CD4-positive, alpha-beta T cell (primary cell): Measurements from ENCODE around the gene ASXL3. TPM values are rescaled to one million over a fixed set of nuclear protein-coding genes. Genes with fewer than 3 reads are reported as not detected.

ENCODE experiments used
- ATAC-seq: fragments of 200-7000 bp; cut with Tn5 transposase; one replicate; pipeline ENCODE4 v1.10.0; 2022; ENCODE audit warnings: mild to moderate bottlenecking; ENCODE audit not compliant: poor library complexity
- CTCF ChIA-PET: fragments of 350-600 bp; sonication (Branson Sonifier 250); formaldehyde crosslinking; loops from one replicate; lab custom pipeline; 2021; ENCODE audit warnings: antibody characterized with exemption, inconsistent platforms; lab: Charles Lee
- POLR2A ChIA-PET: fragments of 350-600 bp; sonication (Branson Sonifier 250); formaldehyde crosslinking; loops from one replicate; lab custom pipeline; 2021; ENCODE audit warnings: antibody characterized with exemption, inconsistent platforms; lab: Charles Lee
- DNase-seq, 14 experiments: peaks; one replicate each; pipeline ENCODE4 v3.0.0-alpha.2; 2013 to 2020; ENCODE audit warnings: mixed read lengths in 2 of 14
- H3K27ac ChIP-seq, 2 donors: one replicate each; pipeline versions ENCODE4 v1.5.1 to v1.7.0; 2013; ENCODE audit warnings: low read length in 2 of 2, low read depth in 1 of 2, mild to moderate bottlenecking in 1 of 2
- H3K27me3 ChIP-seq, 2 experiments: 1 replicate in 1 of 2; 2 replicates in 1 of 2; pipeline versions ENCODE4 v1.6.1 to v1.7.0; 2013; ENCODE audit warnings: low read length in 2 of 2, control low read depth in 1 of 2, mild to moderate bottlenecking in 1 of 2, moderate library complexity in 1 of 2; ENCODE audit not compliant: insufficient read depth in 2 of 2, control insufficient read depth in 1 of 2
- H3K36me3 ChIP-seq: one replicate; pipeline ENCODE4 v1.6.1; 2013; ENCODE audit warnings: low read length, control low read depth; ENCODE audit not compliant: insufficient read depth
- H3K4me1 ChIP-seq: one replicate; pipeline ENCODE4 v1.6.1; 2013; ENCODE audit warnings: low read length, control low read depth; ENCODE audit not compliant: insufficient read depth
- H3K4me3 ChIP-seq: one replicate; pipeline ENCODE4 v1.5.1; 2013; ENCODE audit warnings: mild to moderate bottlenecking, low read length, moderate library complexity
- H3K9me3 ChIP-seq, 2 experiments: 1 replicate in 1 of 2; 2 replicates in 1 of 2; pipeline versions ENCODE4 v1.6.1 to v1.7.0; 2013; ENCODE audit warnings: low read length in 2 of 2, mild to moderate bottlenecking in 2 of 2, control low read depth in 1 of 2, moderate library complexity in 1 of 2; ENCODE audit not compliant: control insufficient read depth in 1 of 2, insufficient read depth in 1 of 2
- H3K27ac Mint-ChIP-seq: one replicate; pipeline ENCODE4 v1.8.0; 2020; ENCODE audit warnings: mixed read lengths
- H3K27me3 Mint-ChIP-seq: one replicate; pipeline ENCODE4 v1.8.0; 2021; ENCODE audit warnings: mixed read lengths
- H3K36me3 Mint-ChIP-seq: one replicate; pipeline ENCODE4 v1.8.0; 2021; ENCODE audit warnings: low read depth, mixed read lengths
- H3K4me1 Mint-ChIP-seq: one replicate; pipeline ENCODE4 v1.8.0; 2021; ENCODE audit warnings: low read depth, mixed read lengths
- H3K4me3 Mint-ChIP-seq: one replicate; pipeline ENCODE4 v1.8.0; 2020; ENCODE audit warnings: mild to moderate bottlenecking, mixed read lengths
- H3K9me3 Mint-ChIP-seq: one replicate; pipeline ENCODE4 v1.8.0; 2020; ENCODE audit warnings: mixed read lengths
- intact Hi-C, 2 experiments: fragments of 100-400 bp; cut with DNase I in 1 of 2; cut with micrococcal nuclease in 1 of 2; formaldehyde crosslinking; loops; one replicate each; pipeline versions ENCODE4 v1.15.1 to v1.9.0; 2023 to 2025; cut with DNase I, micrococcal nuclease
- total RNA-seq, 174 experiments: library from RNA in 2 of 174; stranded (reverse) in 2 of 174; gene quantifications; one replicate each; pipeline ENCODE4 v1.2.3 and lab custom pipeline; 2021 to 2026
- TF ChIP-seq, protein P1 (sequence below): fragments of 200-600 bp; IDR thresholded peaks from one replicate; pipeline ENCODE4 v1.8.0; 2022; ENCODE audit warnings: antibody characterized with exemption, mild to moderate bottlenecking

Gene ASXL3
- total RNA-seq, 2 experiments from 2014 or later, result not detected

DNA sequence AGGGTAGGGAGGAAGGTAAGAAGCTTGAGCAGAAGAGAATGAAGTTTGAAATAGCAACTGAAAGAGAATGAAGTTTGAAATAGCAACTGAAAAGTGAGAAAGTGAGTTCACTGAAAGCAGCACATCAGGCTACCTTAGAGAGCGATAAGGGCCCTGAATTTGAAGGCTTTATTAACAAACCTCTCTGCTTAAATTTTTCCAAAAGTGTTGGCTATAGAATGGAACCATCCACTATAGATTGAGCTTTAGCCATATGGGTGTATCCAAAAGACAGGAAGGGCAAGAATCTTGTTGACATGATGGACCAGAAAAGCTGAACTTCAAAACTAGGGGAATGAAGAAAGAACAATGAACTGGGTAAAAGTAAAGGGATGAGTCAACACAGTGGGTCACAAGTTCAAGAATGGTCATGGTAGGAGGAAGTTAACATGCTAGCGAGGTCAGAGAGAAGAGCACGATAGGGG, 122.5 kb downstream of the ASXL3 start:
- ChIA-PET CTCF (no interaction called here), POLR2A (no interaction called here)
- H3K27me3 Mint-ChIP-seq, result no peaks in the 10 kb centered on the region
- peaks cover 6% of the 10 kb centered on the region for H3K9me3 Mint-ChIP-seq
- DNase-seq (no peak), ATAC-seq (no peak)
- Histone ChIP-seq H3K9me3 (no peaks in the 10 kb centered on the region), H3K36me3 (no peaks in the 10 kb centered on the region), H3K27ac (no peak overlapping the region), H3K27me3 (no peaks in the 10 kb centered on the region), H3K4me1 (no peaks in the 10 kb centered on the region), H3K4me3 (no peak overlapping the region)
- no peaks in the 10 kb centered on the region for H3K36me3 Mint-ChIP-seq
- no peak overlapping the region for H3K4me3 Mint-ChIP-seq
- TF ChIP-seq, protein P1, sequence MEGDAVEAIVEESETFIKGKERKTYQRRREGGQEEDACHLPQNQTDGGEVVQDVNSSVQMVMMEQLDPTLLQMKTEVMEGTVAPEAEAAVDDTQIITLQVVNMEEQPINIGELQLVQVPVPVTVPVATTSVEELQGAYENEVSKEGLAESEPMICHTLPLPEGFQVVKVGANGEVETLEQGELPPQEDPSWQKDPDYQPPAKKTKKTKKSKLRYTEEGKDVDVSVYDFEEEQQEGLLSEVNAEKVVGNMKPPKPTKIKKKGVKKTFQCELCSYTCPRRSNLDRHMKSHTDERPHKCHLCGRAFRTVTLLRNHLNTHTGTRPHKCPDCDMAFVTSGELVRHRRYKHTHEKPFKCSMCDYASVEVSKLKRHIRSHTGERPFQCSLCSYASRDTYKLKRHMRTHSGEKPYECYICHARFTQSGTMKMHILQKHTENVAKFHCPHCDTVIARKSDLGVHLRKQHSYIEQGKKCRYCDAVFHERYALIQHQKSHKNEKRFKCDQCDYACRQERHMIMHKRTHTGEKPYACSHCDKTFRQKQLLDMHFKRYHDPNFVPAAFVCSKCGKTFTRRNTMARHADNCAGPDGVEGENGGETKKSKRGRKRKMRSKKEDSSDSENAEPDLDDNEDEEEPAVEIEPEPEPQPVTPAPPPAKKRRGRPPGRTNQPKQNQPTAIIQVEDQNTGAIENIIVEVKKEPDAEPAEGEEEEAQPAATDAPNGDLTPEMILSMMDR, result no peak
- no peak overlapping the region for H3K27ac Mint-ChIP-seq
- intact Hi-C loops, result no loop called here
- H3K4me1 Mint-ChIP-seq, result no peaks in the 10 kb centered on the region

- Histone ChIP-seq H3K4me1 (no peaks in the 10 kb centered on the region), H3K4me3 (no peak overlapping the region), H3K27me3 (no peaks in the 10 kb centered on the region), H3K9me3 (no peaks in the 10 kb centered on the region), H3K36me3 (no peaks in the 10 kb centered on the region), H3K27ac (no peak overlapping the region)
- ATAC-seq (no peak), DNase-seq (no peak)
- Mint-ChIP-seq H3K9me3 (peaks cover 2% of the 10 kb centered on the region), H3K4me1 (no peaks in the 10 kb centered on the region), H3K36me3 (no peaks in the 10 kb centered on the region), H3K27me3 (no peaks in the 10 kb centered on the region), H3K27ac (no peak overlapping the region), H3K4me3 (no peak overlapping the region)
- intact Hi-C loops, result no loop called here
- TF ChIP-seq, protein P1, result no peak
- CTCF ChIA-PET, result no interaction called here
- POLR2A ChIA-PET, result no interaction called here
Measured at GRCh38 chr18:33702625-33703024, 124.6 kb downstream of the ASXL3 start.

DNA sequence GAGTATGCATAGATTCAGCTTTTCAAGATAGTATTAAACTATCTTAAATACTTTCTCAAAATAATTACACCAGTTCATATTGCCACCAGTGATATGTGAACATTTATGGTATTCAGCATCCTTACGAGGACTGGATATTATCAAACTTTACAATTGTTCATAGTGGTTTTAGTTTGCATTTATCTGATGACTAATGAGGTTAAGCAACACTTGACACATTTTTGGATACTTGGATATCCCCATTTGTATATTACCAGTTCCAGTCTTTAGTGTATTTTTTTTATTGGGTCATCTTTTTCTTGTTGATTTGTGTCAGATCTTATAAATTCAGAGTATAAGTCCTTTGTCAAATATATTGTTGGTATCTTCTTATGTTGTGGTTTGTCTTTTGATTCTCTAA, 128.4 kb downstream of the ASXL3 start:
- CTCF ChIA-PET, result no interaction called here
- Histone ChIP-seq H3K27ac (no peak overlapping the region), H3K4me3 (no peak overlapping the region), H3K36me3 (no peaks in the 10 kb centered on the region), H3K9me3 (peaks cover 0 to 5% of the 10 kb centered on the region in 2 experiments), H3K4me1 (no peaks in the 10 kb centered on the region), H3K27me3 (no peaks in the 10 kb centered on the region)
- Mint-ChIP-seq H3K27ac (no peak overlapping the region), H3K4me1 (no peaks in the 10 kb centered on the region), H3K27me3 (no peaks in the 10 kb centered on the region), H3K9me3 (peaks cover 2% of the 10 kb centered on the region), H3K4me3 (no peak overlapping the region), H3K36me3 (no peaks in the 10 kb centered on the region)
- intact Hi-C loops, result no loop called here
- DNase-seq (no peak), ATAC-seq (no peak)
- TF ChIP-seq, protein P1, result no peak
- POLR2A ChIA-PET, result no interaction called here
